Measurements from ENCODE around the gene LRCH3.
"Not testable (repeated sequence)": the region's sequence is repeated elsewhere in the genome, so short reads cannot be mapped to it uniquely, and the experiment has no call there.

The LRCH3 gene

DNA sequence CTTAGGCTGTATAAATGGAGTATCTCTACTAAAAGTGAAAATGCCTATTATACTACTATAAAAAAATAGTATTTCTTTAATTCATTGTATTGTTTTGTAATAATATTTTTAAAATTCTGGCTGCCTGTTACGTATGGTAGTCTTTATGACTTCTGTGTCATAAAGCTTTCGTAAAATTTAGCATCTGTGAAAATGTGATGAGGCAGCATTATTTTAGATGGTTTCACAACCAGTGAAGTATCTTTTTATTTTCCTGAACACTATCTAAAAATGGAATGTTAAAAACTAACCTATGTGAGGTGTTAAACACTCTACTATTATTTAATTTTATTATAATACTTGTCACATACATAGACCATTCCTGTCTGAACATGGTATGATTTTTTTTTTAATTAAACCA is 46.2 kb downstream of the LRCH3 start:
- DNase-seq, result no peak

DNA sequence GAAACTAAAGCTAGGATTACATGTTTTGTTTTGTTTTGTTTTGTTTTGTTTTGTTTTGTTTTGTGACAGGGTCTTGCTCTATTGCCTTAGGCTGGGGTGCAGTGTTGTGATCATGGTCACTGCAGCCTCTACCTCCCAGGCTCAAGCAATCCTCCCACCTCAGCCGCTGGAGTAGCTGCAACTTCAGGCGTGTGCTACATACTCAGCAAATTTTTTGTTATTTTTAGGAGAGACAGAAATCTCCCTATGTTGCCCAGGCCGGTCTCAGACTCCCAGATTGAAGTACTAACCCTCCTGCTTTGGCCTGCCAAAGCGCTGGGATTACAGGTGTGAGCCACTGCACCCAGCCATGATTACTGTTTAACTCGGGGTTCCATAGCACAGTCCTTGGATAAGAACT is 50.7 kb downstream of the LRCH3 start:
- no peak for DNase-seq

DNA sequence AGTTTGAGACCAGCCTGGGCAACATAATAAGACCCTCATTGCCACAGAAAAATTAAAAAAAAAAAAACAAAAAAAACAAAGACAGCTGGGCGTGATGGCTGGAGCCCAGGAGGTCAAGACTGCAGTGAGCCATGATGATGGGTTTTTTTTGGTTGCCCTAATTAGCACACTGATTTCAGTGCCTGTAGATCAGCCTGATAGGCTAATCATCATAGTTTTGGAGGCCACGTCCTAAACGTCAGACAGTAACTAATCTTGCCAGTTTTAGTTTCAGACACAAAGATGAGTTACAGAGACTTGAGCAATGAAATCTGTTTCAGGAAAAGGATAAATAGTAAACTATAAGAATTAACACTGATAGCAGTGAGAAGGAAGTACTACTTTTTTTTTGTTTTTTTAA is 55.4 kb downstream of the LRCH3 start:
- DNase-seq, result no peak

DNA sequence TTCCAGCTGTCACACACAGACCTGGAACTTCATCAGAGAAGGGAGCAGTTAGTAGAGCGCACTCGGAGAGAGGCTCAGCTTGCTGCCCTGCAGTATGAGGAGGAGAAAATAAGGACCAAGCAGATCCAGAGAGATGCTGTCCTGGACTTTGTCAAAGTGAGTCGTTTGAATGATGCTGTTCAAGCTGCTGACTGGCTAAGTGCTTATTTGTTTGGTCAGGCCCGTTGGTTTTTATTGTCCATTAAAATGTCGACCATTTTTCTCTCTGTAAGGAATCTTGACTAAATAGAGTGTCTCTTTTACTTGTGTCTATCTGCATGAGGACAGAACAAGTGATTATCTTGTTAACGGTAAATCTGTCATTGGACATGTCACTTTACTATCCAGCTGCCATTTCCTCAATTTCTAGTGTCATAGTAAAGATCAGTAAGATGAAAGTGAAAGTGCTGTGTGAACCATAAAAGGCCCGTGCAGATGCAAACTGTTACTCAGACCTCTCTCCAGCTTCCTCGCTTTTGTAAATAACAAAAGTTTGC is 56.9 kb downstream of the LRCH3 start:
- no peak for DNase-seq

DNA sequence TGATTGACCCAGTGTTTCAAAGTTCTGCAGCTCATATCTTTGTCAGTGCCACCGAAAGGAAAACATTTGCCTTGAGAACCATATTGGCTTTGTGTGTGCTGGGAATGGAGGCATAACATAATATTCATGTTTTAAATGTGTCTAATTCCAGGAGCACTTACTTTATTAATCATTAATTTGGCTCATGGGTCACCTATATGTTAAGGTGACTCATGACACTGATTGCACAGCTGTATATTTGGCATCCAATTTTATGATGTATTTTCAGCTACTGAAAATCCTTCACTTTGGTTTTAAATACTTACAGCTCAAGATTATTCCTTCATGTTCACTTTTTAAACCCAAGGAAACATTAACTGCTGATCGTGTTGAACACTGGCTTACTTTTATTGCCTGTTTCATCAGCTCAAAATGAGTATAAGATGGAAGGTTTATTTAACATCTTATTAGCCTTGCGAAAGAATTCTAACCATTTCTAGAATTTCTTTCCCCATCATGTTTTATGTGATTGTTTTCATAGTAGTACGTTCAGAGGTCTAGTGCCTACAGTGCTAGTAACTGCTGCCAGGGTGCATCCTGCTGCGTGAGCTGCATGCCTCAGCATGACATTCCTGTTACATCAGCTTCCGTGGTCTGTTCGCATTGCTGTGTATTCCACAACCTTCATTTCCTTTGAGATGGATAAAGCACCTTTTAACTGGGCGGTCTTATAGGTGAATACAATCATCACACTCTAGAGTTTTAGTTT is 63.7 kb downstream of the LRCH3 start:
- DNase-seq, result no peak

DNA sequence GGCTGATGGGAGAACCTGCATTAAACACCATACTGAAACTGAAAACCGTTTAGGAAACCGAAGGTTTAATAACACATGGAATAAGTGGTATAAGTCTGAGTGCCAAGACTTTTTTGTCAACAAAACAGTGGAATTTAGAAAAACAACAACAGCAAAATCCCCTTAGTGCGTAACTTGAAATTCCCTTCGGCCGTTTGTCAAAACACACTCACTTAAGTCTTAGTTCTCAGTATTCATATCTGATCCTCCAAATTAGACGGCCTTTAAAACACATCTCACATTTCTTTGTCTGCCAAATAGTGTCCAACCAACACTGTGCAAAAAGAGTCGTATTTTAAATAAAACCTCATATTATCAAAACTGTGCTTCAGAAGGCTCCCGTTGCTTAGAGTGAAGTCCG is 64.5 kb downstream of the LRCH3 start:
- no peak for DNase-seq

DNA sequence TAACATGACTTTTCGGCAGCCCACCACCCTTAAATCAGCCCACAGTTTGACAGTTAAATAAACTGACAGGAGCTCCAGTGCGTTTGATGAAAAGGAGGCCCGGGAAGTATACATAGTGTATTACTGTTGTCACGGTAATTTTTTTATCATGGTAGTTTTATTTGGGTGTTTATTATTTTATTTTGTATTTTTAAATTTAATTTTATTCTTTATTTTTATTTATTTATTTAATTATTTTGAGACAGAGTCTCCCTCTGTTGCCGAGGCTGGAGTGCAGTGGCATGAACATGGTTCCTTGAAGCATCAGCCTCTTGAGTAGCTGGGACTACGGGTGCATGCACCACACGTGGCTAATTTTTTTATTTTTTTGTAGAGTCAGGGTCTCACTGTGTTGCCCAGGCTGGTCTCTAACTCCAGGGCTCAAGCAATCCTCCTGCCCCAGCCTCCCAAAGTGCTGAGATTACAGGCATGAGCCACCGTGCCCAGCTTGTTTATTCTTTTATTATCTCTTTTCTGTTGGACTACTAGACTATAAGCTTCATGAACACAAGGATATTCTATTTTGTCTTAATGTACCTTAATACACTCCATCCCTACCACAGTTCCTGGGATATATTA is 65.3 kb downstream of the LRCH3 start:
- no peak for DNase-seq

DNA sequence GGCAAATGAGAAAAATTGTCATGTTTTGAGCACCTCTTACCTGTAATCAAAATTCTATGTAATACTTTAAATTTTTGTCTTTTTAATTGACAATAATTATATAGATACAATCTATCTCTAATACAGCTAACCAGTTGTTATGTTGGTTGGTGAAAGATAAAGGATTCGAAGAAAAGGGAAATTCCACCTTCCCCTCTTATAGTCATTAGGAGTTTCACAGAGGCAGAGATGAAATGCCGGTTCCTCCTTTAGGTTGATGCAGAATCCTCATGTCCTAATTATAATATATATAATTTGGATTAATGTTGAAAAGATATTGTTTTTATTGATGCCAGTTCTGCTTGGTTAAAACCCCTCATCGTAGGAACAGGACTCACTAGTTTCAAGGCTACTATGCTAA is 67.1 kb downstream of the LRCH3 start:
- DNase-seq, result no peak

DNA sequence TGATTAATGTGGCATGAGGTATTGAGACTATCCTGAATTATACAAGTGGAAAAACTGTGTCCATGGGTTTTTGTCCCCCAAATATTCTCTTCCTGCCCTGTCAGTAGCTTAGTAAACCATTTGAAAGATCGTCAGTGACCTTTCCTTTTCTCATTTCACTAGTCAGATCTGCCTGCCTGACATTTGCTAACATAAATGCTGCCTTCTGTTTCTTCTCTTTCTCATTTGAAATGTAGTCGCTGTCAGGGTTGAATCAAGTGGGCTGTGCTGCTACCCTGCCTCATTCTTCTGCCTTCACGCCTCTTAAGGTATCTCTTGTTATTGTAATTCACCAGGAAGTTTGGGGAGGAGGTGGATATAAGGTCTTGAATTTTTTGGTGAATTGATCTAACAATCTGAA is 67.5 kb downstream of the LRCH3 start:
- no peak for DNase-seq

DNA sequence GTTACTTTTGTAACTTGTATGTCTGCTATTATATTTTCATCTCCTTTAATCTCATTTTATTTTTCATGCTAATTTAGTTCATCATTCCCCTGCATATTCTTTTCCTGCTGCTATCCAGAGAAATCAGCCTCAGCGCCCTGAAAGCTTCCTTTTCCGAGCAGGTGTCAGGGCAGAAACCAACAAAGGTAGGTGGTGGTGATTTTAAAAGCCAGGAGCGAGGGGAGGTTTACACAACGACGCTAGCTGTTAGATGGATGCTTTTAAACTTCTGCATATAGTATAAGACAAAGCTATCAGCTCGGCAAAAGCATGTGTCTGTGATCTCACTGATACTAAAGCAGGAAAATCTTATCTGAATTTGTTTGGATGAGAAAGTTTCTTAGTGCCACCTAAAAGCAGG is 75.0 kb downstream of the LRCH3 start:
- no peak for DNase-seq

DNA sequence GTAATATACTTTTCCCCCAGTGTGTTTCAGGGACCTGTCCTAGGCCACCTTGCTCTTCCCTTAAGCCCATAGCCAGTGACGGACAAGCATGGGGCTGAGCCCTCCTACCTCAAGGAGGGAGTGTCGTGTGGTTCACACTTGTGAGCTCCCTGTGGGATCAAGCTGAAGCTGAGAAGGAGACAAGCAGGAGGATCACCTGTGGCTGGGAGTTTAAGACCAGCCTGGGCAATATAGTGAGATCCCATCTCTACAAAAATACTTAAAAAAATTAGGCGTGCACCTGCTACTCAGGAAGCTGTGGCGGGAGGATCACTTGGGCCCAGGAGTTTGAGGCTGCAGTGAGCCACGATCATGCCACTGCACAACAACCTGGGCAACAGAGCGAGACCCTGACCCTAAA is 82.3 kb downstream of the LRCH3 start:
- DNase-seq, result no peak

DNA sequence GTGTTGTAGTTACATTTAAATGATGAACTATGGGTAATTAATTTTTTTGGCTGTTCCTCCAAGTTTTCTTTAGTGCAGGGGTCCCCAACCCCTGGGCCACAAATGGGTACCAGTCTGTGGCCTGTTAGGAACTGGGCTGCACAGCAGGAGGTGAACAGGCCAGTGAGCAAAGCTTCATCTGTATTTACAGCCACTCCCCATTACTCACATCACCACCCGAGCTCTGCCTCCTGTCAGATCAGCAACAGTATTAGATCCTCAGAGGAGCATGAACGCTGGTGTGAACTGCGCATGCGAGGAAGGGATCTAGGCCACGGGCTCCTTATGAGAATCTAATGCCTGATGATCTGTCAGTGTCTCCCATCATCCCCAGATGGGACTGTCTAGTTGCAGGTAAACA is 83.0 kb downstream of the LRCH3 start:
- no peak for DNase-seq

DNA sequence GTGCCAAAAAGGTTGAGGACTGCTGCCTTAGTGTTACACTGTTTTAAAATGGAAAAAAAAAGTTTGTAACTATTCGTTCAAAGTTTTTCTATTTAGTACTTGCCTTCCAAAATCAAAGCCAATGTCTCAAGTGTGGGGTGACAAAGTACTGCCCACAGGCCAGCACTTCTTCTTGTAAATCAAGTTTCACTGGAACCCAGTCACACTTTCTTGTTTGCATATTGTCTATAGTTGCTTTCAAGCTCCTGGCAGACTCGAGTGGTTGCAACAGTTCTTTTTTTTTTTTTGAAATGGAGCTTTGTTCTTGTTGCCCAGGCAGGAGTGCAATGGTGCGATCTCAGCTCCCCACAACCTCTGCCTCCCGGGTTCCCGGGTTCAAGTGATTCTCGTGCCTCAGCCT is 83.6 kb downstream of the LRCH3 start:
- no peak for DNase-seq

DNA sequence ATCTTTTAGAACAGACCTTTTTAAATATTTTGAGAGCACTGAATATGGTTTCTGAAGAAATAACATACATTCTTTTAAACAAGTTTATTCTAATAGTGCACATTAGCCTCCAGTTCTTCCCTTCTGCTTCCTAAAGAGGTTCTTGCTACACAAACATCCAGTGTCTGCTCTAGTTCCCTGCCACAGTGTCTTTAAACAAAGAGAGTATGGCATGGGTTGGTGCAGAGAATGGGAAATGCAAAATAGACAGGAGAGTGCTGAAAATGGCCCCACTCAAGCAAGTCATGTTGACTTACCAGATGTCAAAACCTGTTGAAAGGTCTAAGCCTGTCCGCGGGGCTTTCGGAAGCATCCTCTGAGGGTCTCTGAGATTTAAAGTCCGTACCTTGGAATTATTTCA is 86.8 kb downstream of the LRCH3 start:
- no peak for DNase-seq

DNA sequence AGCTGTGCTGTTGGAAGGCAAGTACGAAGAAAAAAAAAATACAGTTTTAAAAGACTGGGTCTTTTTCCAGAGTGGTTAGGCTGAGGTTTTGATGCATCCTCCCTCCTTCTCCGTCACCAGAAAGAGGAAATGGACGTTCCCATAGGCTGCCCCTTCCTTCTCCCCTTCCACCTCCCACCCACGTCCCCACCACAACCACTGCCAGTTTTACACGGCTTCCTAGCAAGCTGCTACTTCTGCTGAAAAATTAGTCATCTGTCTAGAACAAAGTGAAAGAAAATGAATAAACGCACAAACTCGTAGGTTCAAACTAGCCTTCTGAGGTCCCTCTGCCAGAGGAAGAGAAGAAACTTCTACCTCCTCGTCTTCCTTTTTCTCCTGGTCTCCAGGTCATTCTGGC is 87.4 kb downstream of the LRCH3 start:
- DNase-seq, result no peak

DNA sequence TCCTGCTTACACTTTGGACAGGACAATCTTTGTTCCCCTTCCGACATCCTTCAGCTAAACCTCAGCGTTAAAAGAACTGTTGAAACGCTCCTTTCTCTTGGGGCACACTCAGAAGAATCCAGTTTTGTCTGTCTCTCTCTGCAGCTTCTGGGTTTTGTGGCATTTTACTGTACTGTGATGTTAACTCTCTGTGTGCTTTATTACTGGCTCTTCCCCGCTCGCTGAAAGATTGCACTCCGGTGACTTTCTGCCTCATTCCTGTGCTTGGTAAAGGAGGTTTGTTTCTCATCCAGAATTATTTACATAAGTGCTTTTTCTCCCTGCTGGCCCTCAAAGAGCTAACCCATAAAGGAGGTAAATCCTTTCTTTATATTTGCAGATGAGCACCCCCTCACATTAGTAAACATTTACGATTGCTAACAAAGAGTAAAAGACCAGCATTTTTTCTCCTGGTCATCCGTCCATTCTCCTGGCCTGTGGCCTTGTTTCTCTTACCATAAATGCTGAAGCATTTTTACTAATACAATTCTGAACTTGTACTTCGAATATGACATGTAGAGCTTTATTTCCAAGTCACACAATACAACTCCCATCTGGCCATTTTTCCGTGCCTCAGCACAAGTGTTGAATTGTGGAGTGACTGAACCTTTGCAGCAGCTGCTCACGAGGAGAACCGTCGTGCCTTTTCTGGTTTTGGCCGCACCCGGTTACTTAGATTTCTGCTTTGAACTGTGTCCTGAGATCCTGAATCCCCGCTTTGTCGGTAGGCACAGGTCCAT is 89.6 kb downstream of the LRCH3 start:
- no peak for DNase-seq

DNA sequence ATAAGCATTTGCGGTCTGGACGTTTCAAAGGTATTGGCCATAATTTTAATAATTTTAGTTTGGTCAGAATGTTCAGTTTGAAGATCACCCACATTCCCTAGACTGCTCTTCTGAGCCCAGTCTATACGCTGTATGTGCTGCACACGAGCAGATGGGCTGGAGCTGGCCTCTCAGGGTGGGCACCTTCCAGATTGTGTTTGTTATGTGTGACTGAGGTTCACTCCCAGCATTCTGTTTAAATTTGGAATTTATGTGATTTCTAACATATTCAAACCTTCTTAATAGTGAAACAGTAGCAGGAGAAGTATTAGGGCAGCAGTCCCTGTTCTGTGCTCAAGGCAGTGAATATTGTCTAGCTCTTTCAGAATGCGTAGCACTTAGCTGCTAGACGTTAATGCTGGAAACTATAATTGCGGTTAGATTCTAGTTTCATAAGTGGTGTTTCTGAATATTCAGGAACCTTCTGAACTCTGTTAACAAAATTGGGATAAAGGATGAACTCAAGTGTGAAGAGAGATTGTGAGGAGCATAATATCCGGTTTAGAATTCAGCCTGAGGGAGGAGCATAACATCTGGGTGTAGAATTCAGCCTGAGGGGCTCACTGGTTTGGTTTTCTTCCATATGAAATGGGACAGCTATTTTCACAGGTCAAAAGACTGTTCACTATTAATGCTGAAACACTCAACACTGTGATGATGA is 90.4 kb downstream of the LRCH3 start:
- DNase-seq, result no peak

DNA sequence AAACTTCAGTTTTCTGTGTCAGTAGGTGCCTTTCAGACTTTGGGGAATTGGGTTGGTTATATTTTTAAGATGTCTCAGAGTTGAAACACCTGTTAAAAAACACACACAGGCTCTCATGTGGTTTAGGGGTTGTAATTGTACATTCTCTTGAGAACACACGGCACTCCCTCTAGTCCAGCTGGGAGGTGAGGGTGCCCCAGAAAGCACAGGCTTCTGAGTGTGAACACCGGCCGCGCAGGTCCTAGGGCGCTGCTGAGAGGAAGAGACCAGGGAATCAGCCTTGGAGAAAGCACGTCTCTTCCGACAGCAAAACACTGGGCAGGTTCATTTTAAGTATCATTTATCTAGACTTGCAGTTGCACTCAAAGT is 90.9 kb downstream of the LRCH3 start:
- no peak for DNase-seq

DNA sequence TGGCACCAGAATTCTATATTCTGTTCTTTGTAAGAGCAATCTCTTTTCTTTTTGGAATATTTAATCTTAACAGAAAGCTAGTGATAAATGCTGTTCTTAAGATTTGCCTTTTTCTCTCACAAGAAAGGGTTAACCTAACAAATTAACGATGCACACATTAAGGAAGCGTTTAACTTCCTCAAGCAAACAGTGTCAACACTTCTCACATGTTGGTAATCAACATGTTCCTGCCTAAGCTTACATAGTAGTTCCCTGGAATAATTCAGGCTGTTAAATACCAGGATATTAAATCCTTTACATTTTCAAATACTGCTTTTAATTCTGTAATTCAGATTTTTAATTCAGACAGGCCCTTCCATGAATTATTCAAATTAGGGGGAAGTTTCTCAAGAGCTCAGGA is 91.5 kb downstream of the LRCH3 start:
- peak; percentile 4 for DNase-seq

DNA sequence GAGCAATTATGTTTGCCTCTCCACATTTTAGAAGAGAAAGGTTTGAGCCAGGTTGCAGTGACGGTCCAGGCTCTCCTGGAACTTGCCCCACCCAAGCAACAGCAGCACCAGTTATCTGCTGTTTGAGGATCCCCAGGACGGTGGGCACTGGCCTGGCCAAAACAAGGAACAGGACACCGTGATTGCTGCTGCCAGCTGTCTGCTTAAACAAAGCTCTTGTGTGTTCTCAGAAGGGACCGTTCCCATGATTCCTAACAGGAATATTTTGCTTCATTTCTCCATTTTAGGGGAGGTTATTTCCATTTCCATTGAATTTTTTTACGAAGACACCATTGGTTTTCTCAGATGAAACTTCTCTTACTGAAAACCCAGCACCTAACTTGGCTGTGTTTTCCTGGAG is 92.5 kb downstream of the LRCH3 start:
- DNase-seq, result no peak

DNA sequence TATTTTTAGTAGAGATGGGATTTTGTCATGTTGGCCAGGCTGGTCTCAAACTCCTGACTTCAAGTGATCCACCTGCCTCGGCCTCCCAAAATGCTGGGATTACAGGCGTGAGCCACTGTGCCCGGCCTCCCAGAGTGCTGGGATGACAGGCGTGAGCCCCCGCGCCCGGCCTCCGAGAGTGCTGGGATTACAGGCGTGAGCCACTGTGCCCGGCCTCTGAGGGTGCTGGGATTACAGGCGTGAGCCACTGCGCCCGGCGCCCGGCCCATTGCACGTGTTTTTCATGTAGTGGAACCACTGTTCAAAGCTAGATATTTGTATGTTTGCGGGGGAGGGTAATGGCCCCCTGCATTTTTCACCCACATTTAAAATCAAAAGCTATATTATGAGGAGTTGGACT is 93.3 kb downstream of the LRCH3 start:
- DNase-seq, result not testable (repeated sequence)

DNA sequence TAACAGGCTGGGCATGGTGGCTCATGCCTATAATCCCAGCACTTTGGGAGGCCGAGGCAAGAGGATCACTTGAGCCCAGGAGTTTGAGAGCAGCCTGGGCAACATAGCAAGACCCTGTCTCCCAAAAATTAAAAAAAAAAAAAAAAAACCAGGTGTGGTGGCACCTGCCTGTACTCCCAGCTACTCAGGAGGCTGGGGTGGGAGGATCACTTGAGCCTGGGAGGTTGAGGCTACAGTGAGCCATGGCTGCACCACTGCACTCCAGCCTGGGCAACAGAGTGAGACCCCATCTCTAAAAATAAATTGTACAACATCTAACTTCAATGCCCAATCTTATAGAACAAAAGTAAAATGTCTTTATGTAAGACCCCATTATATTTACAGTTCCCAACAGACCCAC is 95.0 kb downstream of the LRCH3 start:
- DNase-seq, result not testable (repeated sequence)

DNA sequence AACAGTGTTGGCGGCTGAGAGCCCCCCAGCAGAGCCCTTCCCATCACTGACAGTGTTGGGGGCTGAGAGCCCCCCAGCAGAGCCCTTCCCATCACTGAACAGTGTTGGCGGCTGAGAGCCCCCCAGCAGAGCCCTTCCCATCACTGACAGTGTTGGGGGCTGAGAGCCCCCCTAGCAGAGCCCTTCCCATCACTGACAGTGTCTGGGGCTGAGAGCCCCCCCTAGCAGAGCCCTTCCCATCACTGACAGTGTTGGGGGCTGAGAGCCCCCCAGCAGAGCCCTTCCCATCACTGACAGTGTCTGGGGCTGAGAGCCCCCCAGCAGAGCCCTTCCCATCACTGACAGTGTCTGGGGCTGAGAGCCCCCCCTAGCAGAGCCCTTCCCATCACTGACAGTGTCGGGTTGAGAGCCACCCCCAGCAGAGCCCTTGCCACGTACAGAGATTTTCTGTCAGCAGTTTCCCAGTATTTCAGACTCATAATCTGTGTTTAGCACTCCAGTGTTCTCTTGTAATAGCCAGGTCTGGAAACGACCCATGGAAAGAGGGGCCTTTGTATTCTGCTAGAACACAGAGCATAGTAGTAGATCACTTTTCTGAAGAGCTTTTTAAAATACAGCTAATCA is 96.5 kb downstream of the LRCH3 start:
- not testable (repeated sequence) for DNase-seq

Data from GF-D8 (cell line).